NCI-H69 (cell line): ENCODE data around the gene PITPNM3.
"Not testable (repeated sequence)": the region's sequence is repeated elsewhere in the genome, so short reads cannot be mapped to it uniquely, and the experiment has no call there.

Experiments
- DNase-seq: peaks from one replicate; lab custom pipeline; 2025; lab: John Stamatoyannopoulos, UW

Gene PITPNM3

GRCh38 chr17:6556121-6557039 is at the start of gene PITPNM3:
Gene PITPNM3 (minus strand): TSS chr17:6556555. CDS start chr17:6556406, 149 bp downstream.
- peak; percentile 22 for DNase-seq

GRCh38 chr17:6605142-6605541 is 48.8 kb upstream of the PITPNM3 start:
- DNase-seq = no peak

- DNase-seq = peak; percentile 4
These were observed 47.5 kb upstream of the PITPNM3 start for GRCh38 chr17:6603744-6604325.

- no peak for DNase-seq
These were observed 45.8 kb upstream of the PITPNM3 start for GRCh38 chr17:6602141-6602540.

- no peak for DNase-seq
These were observed 43.0 kb upstream of the PITPNM3 start for GRCh38 chr17:6599364-6599763.

GRCh38 chr17:6597727-6598126 is 41.4 kb upstream of the PITPNM3 start:
- no peak for DNase-seq

GRCh38 chr17:6596941-6597340 is 40.6 kb upstream of the PITPNM3 start:
- DNase-seq = no peak

- no peak for DNase-seq
These were observed 40.2 kb upstream of the PITPNM3 start for GRCh38 chr17:6596511-6596910.

- no peak for DNase-seq
These were observed 39.7 kb upstream of the PITPNM3 start for GRCh38 chr17:6596081-6596480.

GRCh38 chr17:6593371-6593770 is 37.0 kb upstream of the PITPNM3 start:
- not testable (repeated sequence) for DNase-seq

- no peak for DNase-seq
These were observed 35.8 kb upstream of the PITPNM3 start for GRCh38 chr17:6592173-6592572.

- DNase-seq = no peak
These were observed 35.3 kb upstream of the PITPNM3 start for GRCh38 chr17:6591599-6592158.

GRCh38 chr17:6589266-6589946 is 33.1 kb upstream of the PITPNM3 start:
- DNase-seq = no peak

GRCh38 chr17:6588165-6588564 is 31.8 kb upstream of the PITPNM3 start:
- DNase-seq = no peak

- DNase-seq = no peak
These were observed 31.0 kb upstream of the PITPNM3 start for GRCh38 chr17:6587310-6587709.

GRCh38 chr17:6583411-6583810 is 27.1 kb upstream of the PITPNM3 start:
- no peak for DNase-seq

GRCh38 chr17:6580625-6581024 is 24.3 kb upstream of the PITPNM3 start:
- no peak for DNase-seq

GRCh38 chr17:6578491-6578890 is 22.1 kb upstream of the PITPNM3 start:
- no peak for DNase-seq

GRCh38 chr17:6577686-6578263 is 21.4 kb upstream of the PITPNM3 start:
- no peak for DNase-seq

GRCh38 chr17:6576038-6576785 is 19.9 kb upstream of the PITPNM3 start:
- DNase-seq = no peak

- no peak for DNase-seq
These were observed 19.2 kb upstream of the PITPNM3 start for GRCh38 chr17:6575596-6575988.
